Measurements from ENCODE around the gene TP53TG5.

DNA sequence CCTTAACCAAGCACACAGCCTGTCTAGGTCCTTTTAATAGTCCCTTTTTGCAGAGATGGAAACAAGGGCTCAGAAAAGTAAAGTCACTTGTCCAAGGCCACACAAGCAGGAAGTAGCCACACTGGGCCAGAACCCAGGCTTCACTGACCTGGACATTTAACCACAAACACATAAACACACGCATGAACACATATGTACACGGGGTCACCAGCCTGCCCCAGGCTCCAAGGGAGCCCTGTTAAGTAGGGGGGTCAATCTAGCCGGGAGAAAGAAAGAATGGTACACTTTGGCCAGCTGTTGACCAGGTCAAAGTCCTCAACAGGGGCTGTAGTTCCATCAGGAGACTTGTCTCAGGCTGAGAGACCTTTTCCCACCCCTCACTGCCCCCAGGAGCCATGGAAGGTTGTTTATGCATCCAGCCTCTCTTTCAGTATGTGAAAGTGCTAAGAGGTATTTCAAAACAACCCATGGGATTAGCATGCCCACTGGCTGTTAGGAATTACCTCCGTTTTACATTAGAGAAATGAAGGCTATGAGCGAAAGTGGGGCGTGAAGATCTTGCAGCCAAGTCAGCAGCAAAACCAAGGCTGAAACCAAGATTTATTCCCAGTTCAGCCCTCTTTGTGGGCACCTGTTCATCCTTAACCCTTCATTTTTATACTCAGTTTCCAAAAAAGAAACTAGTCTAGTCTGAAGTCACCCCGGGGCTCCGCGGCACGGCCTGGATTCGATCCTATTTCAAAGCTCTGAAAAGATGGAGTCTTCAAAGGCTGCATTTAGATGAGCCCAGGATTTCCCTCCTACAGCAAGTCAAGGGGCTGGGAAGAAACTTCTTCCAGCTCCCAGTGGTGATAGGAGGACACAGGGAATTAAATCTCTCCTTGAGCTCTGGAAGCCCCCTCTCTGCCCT lies 39.7 kb downstream of the TP53TG5 start:
- TF ChIP-seq, protein P1, sequence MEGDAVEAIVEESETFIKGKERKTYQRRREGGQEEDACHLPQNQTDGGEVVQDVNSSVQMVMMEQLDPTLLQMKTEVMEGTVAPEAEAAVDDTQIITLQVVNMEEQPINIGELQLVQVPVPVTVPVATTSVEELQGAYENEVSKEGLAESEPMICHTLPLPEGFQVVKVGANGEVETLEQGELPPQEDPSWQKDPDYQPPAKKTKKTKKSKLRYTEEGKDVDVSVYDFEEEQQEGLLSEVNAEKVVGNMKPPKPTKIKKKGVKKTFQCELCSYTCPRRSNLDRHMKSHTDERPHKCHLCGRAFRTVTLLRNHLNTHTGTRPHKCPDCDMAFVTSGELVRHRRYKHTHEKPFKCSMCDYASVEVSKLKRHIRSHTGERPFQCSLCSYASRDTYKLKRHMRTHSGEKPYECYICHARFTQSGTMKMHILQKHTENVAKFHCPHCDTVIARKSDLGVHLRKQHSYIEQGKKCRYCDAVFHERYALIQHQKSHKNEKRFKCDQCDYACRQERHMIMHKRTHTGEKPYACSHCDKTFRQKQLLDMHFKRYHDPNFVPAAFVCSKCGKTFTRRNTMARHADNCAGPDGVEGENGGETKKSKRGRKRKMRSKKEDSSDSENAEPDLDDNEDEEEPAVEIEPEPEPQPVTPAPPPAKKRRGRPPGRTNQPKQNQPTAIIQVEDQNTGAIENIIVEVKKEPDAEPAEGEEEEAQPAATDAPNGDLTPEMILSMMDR (conservative IDR thresholded peaks at IDR 0.05; ENCODE audit: low read length) = no peak
- no peak for TF ChIP-seq EZH2phosphoT487 (IDR thresholded peaks at IDR 0.05; ENCODE audit: borderline replicate concordance, low read depth, low read length)
